HG03159 (cell line): ENCODE results near the gene PEPD.

Experiments used
- ATAC-seq: cut with Tn5 transposase; IDR thresholded peaks from one replicate; pipeline ENCODE4 v1.9.1; 2021; ENCODE audit warnings: mild to moderate bottlenecking, moderate library complexity; ENCODE audit not compliant: unreplicated experiment

PEPD gene

DNA sequence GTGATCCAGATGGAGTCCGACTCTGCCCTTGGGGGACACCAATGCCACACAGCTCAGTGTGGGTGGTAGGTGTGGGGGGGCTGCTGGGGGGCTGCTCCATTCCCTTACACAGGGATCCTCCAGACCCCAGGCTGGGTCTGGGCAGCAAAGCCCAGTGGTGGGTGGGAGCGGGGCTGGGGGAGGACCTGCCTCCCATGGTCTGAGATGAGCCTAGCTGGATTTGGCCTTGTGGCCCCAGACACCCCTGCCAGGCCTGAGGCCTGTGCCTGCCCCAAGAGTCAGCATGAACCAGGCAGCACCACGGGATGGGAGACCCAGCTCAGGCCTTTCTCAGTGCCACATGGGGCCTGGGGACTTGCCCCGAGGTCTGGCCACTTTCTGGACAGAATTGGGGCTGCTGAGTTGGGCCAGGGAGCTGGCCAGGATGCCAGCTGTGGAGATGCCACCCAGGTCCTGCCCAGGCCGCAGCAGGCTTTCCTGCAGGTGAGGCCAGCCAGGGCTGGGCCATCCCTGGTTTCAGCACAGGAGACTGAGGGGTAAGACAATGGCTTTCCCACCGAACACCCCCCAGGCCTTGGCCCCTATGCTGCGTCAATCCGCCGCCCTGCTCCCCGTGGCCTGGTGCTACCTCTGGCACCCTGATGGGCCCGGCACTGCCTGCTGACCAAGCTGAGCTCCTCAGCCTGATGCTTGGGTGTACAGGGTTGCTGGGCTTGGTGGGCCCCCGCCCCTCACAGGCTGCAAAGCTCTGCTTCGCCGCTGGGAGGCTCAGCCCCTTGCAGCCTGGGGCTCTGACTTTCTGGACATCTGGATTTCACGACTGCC lies 123.8 kb downstream of the PEPD start:
- no peak for ATAC-seq

- ATAC-seq: no peak
Observed at GRCh38 chr19:33396701-33397535, 124.7 kb downstream of the PEPD start.

GRCh38 chr19:33395561-33396550 lies 125.7 kb downstream of the PEPD start:
- no peak for ATAC-seq

DNA sequence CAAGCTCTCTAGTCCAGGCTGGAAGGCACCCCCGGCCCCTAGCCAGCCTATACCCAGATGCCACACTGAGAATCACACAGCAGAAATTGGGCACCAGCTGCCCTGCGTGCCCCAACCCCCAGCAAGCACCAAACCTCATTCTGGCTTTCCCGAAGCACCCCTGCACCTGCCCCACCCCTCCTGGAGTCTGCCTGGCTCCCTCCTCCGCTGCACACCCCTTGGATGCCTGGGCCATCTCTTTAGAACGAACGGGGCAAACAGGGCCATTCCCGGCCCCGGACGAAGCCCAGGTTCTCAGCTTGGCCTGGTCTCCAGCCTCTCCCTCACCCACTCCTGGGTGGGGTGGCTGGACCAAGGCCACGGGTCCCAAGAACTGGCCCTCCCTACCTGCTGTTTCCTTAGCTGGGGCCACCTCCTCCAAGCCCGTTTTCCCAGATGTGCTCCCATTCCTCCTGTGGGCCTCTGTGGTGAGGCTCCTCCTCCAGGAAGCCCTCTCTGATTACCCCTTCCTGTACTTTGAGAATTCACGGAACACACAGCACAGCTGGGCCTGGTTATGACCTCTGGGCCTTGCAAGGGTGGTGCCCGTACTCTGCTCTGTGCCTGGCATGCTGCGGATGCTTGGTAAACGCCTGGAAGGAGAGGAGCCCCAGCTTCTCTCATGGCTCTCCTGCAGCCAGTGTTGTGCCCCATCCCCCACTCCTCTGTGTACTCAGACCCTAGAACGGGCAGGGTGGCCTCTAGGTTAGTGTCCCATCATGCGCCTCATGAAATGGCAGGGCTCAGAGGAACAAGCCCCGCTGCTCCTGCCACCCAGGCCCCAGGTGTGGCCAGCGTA lies 126.6 kb downstream of the PEPD start:
- ATAC-seq: no peak

DNA sequence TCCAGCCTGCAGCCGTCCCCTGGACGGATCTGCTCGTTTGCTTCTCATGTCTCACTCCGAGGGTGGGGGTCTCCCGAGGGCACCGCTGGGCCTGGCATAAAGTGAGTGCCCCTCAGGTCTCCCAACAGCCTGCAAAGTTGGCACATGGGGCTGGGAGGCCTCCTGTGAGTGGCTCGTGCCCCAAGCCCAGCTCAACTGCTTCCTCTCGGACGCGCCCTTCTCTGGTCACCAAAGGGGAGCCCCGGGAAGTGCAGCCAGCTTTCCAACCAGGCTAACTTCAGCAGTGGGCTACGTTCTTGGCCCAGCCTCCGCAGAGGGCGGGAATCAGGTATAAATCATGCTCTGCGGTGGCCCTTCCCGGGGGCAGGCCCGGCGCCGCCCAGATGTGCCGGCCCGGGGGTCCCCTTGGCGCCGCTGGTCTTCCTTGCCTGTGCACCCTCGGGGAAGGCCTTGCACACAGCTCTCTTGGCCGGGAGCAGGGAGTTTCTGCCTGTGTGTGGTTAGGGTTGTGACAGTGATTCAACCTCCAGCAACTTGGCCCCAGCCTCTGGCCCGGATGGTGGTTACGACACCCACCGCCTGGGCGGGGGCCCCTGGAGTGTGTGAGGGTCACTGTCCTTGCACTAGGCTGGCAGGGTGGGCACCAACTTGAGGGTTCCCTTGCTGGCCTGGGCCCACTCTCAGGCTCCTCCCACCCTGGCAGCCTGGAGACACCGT lies 127.4 kb downstream of the PEPD start:
- ATAC-seq: no peak

DNA sequence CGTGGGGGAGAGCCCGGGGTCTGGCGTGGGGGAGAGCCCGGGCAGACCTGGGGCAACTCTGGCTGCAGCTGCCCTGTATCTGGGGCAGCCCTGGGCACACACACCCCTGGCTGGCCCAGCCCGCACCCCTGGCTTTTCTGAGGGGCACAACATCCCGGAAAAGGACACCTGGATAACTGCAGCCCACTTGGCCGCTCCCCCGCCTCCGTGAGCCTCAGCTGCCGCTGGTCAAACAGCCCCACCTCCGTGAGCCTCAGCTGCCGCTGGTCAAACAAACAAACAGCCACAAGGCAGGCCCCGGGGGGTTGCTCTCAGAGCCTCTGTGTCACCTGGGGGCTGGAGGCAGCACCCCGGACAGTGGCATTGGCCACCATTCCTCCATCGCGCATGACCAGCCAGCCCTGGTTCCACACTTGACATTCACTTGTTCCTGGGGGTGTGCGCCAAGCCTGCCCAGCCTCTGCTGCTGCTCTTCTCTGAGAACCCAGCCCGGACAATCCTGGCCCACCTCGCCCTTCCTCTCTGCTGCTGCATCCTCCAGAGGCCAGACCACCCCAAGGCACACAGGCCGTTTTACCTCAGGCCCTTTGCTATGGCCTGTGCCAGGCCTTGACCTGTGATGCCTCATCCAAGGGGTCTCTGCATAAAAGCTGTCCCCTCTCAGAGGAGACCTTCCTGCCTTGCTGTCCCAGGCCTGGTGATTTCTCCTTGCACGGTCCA lies 128.1 kb downstream of the PEPD start:
- no peak for ATAC-seq

DNA sequence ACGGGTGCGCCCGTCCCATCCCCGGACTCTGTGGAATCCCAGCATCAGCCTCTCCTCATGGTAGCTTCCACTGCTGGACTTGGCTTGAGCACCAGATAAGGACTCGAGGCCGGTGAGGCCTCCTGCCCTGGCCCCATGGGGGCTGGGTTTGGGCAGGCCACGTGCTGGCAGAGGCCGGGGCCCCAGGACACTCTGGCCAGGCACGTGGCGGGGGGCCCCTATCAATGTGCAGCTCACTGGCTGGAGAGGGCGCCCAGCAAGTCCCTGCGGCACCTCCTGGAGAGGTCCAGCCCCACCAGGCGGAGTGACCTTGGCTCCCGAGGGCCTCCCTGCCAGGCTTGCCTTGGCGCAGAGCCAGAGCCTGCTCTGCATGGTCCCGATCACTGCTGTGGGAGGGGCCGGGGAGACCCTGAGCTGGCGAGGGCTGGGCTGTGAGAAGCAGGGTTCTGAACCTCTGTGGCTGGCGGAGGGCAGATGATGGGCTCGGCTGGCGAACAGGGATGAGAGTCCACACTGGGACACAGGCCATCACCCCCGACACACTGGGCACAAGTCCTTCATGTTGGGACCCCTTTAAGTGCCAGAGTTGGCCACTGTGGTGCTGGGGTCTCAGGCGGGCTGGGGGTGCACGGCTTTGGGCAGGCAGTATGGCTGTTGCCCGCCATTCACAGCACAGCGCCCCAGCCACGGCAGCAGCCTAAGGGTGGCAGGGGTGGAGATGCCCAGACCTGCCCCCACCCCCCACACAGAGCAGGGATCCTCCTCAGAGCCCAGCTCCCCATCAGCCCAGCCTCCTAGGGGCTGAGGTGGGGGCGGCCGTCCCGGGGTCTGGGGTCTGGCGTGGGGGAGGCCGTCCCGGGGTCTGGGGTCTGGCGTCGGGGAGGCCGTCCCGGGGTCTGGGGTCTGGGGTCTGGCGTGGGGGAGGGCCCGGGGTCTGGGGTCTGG lies 129.0 kb downstream of the PEPD start:
- no peak for ATAC-seq

DNA sequence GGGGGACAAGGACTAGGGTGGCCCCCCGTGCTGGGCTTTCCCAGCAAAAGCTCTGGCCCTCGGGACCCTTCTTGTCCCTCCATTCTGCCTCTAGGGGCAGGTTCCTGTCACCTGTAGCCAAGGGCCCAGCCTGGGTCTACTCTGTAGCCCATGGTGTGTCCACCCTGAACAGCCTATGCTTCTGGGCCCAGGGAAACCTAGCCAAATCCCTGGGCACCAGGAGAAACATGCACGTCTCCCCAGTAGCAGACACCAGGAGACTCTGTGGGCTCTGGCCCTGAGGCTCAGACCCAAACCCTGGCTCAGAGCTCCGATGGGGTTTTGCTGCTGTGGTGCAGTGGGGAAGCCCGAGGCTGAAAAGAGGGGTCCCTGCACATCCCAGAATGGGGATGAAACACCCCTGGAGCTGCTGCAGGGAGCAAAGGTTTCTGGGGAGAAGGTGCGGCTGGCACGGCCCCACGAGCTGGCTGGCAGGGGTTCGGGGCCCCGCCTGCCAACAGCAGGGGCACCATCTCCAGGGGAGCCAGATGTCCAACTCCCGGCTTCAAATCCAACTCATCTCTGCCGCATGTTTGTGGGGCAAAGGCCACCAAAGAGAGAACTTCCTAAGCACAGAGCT lies 129.9 kb downstream of the PEPD start:
- no peak for ATAC-seq

DNA sequence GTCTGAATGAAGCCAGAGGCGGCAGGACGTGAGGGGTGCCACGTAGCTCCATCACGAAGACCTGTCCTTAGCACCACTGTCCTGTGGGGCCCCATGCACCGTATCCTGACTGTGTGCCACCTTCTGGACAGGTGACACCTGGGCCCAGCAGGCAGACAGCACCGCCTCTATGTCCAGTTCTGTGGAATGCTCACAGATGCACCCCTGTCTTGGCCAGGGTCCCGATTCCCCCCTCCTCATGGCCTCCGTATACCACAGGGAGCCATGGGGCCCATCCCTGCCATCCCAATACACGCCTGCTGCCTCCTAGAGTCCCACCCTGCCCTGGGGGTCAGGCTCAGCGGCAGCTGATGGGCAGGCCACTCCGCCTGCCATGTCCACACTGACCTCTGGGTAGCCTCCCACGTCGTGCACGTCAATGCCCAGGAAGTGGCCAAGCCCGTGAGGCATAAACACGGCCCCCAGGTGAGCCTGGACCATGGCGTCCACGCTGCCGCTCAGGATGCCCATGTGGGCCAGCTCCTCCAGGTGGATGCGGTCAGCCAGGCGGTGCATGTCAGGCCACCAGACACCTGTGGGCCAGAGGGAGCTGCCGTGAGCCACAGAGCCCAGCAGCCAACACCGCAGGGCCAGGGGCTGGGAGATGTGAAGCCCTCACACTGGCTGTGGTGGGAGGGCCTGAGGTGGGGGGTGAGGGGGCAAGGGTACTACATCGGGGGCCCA lies 130.5 kb downstream of the PEPD start:
- no peak for ATAC-seq

DNA sequence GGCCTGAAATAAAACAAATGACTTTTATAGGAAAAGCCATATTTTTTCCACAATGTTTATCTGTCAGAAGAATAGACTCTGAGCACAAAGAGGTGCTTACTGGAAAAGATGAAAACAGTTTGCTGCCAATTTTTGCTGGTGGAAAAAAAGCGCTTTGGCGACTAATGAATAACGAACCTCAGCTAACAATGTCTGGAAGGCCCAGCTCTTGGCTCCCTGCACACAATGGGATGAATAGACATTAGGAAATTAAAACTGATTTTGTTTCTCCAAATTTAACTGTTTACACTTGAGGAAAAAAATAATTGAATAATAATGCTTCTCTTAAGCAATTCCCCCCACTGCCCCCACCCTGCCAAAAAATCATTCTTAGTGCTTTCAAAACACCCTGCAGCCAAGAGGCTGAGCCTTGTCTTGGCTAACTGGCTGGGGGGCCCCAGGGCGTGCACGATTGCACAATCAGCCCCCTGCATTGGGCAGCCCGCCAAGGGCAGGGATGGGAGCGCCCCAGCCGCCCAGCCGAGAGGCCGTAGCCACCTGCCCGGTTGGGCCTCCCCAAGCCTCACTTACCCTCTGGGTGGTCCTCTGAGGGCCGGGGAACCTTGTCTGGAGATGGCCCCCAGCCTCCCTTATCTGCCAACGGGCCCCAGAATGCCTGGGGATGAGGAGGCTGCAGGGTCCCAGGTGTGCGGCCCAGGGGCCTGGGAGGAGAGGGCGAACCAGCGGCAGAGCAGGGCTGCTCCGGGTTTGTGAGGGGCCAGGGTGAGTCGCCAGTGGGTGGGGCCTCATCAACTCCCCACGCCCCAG lies 131.3 kb downstream of the PEPD start:
- no peak for ATAC-seq

- no peak for ATAC-seq
Observed at GRCh38 chr19:33389421-33390100, 132.0 kb downstream of the PEPD start.

GRCh38 chr19:33388725-33389420 lies 132.7 kb downstream of the PEPD start:
- ATAC-seq: no peak

GRCh38 chr19:33388231-33388724 lies 133.3 kb downstream of the PEPD start:
- no peak for ATAC-seq
